ENCODE data around the gene TUBGCP2.

TUBGCP2 gene

DNA sequence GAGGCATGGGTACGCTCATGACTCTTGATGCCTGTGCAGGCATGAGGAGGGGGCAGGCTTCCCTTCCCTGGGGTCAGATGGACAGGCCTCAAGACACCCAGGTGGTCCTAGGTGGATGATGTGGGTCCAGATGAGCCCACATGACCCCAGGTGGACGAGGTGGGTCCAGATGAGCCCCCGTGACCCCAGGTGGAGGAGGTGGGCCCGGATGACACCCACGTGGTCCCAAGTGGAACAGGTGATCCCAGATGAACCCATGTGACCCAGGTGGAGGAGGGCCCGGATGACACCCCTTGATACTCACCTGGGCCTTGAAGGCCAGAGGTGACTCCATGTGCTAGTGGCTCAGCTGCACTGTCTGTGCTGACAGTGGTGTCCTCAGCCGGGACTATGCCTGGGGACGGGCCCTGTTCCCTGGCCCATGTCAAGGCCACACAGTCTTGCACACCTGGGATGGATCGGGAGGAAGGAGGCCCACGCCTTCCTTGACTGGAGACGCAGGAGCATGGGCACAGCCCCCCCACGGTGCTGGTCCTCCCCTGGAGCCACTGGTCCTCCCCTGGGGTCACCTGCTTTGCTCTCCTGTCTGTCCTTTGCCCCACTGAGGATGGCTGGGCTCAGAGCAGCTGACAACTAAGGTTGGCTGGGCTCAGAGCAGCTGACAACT lies 41.7 kb upstream of the TUBGCP2 start:
- no peaks in the 10 kb centered on the region for H3K9me3 ChIP-seq
- no peak for DNase-seq (ENCODE audit: low spot score in 2 of 2)
- in situ Hi-C loops (cut with MboI; ENCODE audit: low sequenced_read_pairs), result no loop called here
- no peaks in the 10 kb centered on the region for H3K27me3 ChIP-seq (ENCODE audit: low read depth)
- peaks cover under 1% of the 10 kb centered on the region for H3K36me3 ChIP-seq (replicated peaks)
- H3K4me1 ChIP-seq, result no peaks in the 10 kb centered on the region
- no peak overlapping the region for H3K4me3 ChIP-seq

DNA sequence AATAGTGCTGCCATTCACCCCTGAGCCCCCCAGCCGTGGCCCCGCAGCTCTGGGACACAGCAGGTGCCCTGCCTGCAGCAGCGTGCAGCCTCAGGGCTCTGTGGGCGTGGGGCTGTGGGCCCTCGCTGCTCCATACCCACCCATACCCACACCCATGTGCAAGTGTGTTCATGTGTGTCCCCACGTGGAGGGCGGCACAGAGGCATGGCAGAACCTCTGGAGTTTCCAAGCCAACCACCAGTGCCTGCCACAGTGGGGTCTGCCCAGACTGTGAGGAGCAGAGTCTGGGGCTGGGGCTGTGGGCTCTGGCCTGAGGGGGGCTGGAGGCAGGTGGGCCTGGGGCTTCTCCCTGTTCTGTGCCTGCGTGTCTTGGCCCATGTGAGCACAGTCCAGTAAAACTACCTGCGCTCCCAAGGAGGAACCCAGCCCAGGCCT lies 40.9 kb upstream of the TUBGCP2 start:
- in situ Hi-C loops (cut with MboI; ENCODE audit: low sequenced_read_pairs), result no loop called here

DNA sequence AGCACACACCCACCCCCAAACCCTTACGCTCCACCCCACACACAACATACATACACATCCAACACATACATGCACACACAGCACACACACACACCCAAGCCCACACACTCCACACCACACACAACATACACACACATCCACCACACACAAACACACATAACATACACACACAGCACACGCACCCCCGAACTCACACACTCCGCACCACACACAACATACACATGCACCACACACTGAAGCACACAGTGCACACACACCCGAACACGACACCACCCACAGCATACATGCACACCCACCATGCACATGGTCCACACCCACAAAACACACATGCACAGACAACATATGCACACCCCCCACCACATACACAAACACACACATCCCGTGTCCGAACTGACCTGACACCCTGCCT lies 40.5 kb upstream of the TUBGCP2 start:
- DNase-seq (ENCODE audit: low spot score in 2 of 2), result no peak
- Histone ChIP-seq H3K4me1 (no peaks in the 10 kb centered on the region), H3K4me3 (no peak overlapping the region), H3K27me3 (ENCODE audit: low read depth) (no peaks in the 10 kb centered on the region), H3K36me3 (replicated peaks) (no peaks in the 10 kb centered on the region), H3K9me3 (no peaks in the 10 kb centered on the region; the same call in 1 of the 2 replicates)
- in situ Hi-C loops (cut with MboI; ENCODE audit: low sequenced_read_pairs), result no loop called here

More for the DNA sequence above, 40.9 kb upstream of the TUBGCP2 start:
- no peak for DNase-seq (ENCODE audit: low spot score in 2 of 2)
- H3K27me3 ChIP-seq (ENCODE audit: low read depth), result no peaks in the 10 kb centered on the region
- no peaks in the 10 kb centered on the region for H3K36me3 ChIP-seq (replicated peaks)
- no peaks in the 10 kb centered on the region for H3K4me1 ChIP-seq
- H3K9me3 ChIP-seq, result no peaks in the 10 kb centered on the region; the same call in 1 of the 2 replicates
- no peak overlapping the region for H3K4me3 ChIP-seq

DNA sequence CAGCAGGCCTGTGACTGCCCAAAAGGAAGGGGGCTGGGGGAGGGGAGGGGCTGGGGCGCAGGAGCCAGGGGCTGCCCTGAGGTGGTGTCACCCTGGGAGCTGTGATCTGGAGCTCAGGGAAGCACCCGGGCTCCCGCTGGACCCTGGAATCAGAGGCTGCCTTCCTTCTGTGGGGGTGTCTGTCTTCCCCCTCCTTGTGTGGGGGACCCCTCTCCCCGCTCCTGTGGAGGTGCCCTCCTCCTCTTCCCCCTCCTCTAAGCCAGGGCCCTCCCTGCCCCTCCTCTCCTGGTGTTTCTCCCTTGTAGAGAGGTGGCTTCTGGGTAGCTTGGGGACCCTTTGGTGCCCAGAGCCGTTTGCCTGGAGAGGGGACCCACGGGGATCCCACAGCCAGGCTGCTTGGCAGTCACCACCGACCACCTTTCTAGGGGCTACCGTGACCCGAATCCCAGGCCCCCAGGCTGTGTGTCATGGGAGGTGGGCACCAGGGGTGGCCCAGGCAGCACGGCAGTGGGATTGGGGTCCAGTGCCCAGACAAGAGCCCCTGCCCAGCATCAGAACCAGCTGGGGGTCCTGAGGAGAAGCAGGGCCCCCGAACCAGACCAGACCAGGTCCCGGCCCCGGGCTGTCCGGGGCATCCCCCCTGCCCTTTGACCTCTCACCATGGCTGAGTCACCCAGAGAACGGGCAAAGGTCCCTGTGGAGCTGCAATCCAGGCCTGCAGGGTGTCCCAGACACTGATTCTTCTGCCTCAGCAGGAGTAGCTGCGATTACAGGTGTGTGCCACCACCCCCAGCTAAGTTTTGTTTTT lies 39.2 kb upstream of the TUBGCP2 start:
- Histone ChIP-seq H3K4me3 (no peak overlapping the region), H3K9me3 (no peaks in the 10 kb centered on the region; the same call in 1 of the 2 replicates), H3K4me1 (no peaks in the 10 kb centered on the region), H3K36me3 (replicated peaks) (no peaks in the 10 kb centered on the region), H3K27me3 (ENCODE audit: low read depth) (no peaks in the 10 kb centered on the region)
- DNase-seq (ENCODE audit: low spot score in 2 of 2), result no peak
- in situ Hi-C loops (cut with MboI; ENCODE audit: low sequenced_read_pairs), result no loop called here

DNA sequence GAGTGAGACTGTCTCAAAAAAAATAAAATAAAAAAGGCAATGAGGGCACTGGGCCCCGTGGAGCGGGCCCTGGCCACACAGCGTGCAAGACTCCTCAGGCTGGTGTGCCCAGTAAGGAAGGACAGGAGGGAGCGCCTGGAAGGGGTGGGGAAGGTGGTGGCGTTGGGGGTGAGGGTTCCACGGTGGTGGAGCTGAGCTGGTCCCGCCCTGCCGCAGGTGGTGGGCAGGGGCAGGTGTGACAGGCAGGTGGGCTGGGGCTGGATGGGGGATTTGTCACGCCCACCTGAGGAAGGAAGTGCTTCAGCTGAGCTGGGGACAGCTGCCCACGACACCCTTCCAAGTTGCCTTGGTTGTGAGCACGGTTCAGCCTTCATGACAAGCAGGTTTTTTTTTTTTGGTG lies 37.7 kb upstream of the TUBGCP2 start:
- H3K36me3 ChIP-seq (replicated peaks), result no peaks in the 10 kb centered on the region
- no peaks in the 10 kb centered on the region for H3K27me3 ChIP-seq (ENCODE audit: low read depth)
- H3K4me1 ChIP-seq, result no peaks in the 10 kb centered on the region
- no peak for DNase-seq (ENCODE audit: low spot score in 2 of 2)
- in situ Hi-C loops (cut with MboI; ENCODE audit: low sequenced_read_pairs), result no loop called here
- H3K9me3 ChIP-seq, result no peaks in the 10 kb centered on the region; the same call in 1 of the 2 replicates
- no peak overlapping the region for H3K4me3 ChIP-seq

DNA sequence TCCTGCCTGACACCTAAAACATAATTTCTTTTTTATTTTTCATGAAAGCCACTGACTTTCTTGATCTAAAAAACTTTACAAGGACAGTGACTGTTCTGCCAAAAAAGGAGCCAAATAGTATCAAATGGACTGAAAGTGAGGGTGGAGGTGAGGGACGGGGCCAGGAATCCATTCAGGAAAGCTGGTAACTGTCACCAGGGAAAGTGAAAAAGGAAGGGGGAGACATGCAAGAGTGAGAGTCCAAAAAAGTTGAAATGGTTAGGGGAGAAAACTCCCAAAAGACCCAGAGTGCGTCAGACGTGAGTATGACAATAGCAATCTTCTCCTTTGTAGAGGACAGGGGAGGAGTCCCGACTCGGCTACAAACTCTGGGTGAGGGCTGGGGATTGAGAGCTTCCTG lies 35.6 kb upstream of the TUBGCP2 start:
- no peaks in the 10 kb centered on the region for H3K27me3 ChIP-seq (ENCODE audit: low read depth)

DNA sequence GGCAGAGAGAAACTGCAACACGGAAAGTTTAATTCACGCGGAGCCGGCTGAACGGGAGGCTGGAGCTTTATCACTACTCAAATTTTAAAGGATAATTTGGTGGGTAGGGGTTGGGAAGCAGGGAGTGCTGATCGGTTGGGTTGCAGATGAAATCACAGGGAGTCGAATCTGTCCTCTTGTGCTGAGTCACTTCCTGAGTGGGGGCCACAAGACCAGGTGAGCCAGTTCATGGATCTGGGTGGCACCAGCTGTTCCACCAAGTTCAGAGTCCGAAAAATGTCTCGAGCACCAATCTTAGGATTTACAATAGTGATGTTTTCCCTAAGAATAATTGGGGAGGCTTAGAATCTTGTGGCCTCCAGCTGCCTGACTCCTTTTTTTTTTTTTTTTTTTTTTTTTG lies 34.9 kb upstream of the TUBGCP2 start:
- Histone ChIP-seq H3K27me3 (ENCODE audit: low read depth) (no peaks in the 10 kb centered on the region), H3K36me3 (replicated peaks) (no peaks in the 10 kb centered on the region), H3K9me3 (no peaks in the 10 kb centered on the region; the same call in 1 of the 2 replicates), H3K4me1 (no peaks in the 10 kb centered on the region), H3K4me3 (no peak overlapping the region)
- in situ Hi-C loops (cut with MboI; ENCODE audit: low sequenced_read_pairs), result no loop called here
- no peak for DNase-seq (ENCODE audit: low spot score in 2 of 2)

More for the DNA sequence above, 35.6 kb upstream of the TUBGCP2 start:
- no peak for DNase-seq (ENCODE audit: low spot score in 2 of 2)
- Histone ChIP-seq H3K4me1 (no peaks in the 10 kb centered on the region), H3K9me3 (no peaks in the 10 kb centered on the region; the same call in 1 of the 2 replicates), H3K36me3 (replicated peaks) (no peaks in the 10 kb centered on the region), H3K4me3 (no peak overlapping the region)
- in situ Hi-C loops (cut with MboI; ENCODE audit: low sequenced_read_pairs), result no loop called here

DNA sequence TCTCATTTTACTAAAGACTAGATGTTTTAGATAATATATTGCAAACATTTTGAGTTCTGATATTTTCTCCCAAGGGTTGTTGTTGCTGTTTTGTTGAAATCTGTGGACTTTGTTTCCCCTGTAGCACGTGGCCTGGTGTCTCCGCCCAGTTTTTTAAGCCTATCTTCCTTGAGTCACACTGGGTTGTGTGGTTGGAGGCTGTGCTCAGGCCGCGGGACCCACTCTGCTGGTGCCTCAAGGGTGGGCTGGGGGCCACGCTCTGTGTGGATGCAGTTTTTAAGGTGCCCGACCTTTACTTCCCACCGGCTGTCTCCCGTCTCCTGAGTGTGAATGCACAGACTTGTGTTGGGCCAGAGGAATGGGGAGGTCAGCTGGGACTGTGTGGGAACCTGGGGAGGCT lies 34.3 kb upstream of the TUBGCP2 start:
- Histone ChIP-seq H3K4me3 (no peak overlapping the region), H3K4me1 (no peaks in the 10 kb centered on the region), H3K9me3 (no peaks in the 10 kb centered on the region; the same call in 1 of the 2 replicates), H3K36me3 (replicated peaks) (no peaks in the 10 kb centered on the region), H3K27me3 (ENCODE audit: low read depth) (no peaks in the 10 kb centered on the region)
- in situ Hi-C loops (cut with MboI; ENCODE audit: low sequenced_read_pairs), result no loop called here
- no peak for DNase-seq (ENCODE audit: low spot score in 2 of 2)

DNA sequence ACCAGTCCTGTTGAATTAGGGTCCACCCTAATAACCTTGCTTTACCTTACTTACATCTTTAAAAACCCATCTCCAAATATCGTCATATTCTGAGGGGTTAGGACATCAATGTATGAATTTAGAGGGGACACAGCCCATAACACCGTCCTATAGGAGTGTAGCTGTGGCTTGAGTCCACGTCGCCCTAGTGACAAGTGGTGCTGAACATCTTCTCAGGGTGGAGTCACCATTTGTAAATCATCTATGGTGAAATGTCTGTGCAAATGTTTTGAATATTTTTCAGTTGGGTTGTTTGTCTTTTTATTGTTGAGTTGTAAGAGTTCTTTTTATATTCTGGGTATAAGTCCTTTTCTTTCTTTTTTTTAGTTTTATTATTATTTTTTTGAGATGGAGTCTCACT lies 33.3 kb upstream of the TUBGCP2 start:
- H3K36me3 ChIP-seq (replicated peaks), result no peaks in the 10 kb centered on the region
- H3K4me3 ChIP-seq, result no peak overlapping the region
- no peaks in the 10 kb centered on the region; the same call in 1 of the 2 replicates for H3K9me3 ChIP-seq
- in situ Hi-C loops (cut with MboI; ENCODE audit: low sequenced_read_pairs), result no loop called here
- H3K27me3 ChIP-seq (ENCODE audit: low read depth), result peaks cover 5% of the 10 kb centered on the region
- H3K4me1 ChIP-seq, result no peaks in the 10 kb centered on the region
- DNase-seq (ENCODE audit: low spot score in 2 of 2), result no peak

DNA sequence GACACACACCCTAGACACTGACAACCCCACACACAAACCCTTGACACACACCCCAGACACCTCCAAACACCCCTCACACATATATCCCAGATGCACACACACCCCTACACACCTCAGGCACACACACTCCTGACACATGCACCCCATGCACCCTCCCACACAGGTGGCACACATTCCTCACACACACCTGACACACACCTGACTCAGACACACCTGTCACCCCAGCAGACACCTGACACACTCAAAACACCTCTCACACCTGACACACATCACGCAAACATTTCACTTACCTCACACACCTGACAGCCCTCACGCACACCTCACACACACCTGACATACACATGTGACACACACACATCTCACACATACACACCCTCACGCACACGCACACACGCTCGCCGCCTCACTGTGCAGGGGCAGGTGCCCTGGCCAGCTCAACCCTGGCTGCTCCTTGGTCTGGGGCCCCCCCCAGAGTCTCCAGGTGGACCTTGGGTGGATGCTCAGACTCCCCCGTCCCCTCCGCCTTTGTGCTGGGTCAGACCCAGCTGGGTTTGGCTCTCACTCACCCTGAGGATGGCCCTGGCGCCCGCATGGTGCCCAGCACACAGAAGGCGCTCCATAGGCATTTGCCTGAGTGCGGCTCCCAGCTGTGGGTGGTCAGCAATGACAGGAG lies 31.2 kb upstream of the TUBGCP2 start:
- H3K36me3 ChIP-seq (replicated peaks), result no peaks in the 10 kb centered on the region
- in situ Hi-C loops (cut with MboI; ENCODE audit: low sequenced_read_pairs), result no loop called here

DNA sequence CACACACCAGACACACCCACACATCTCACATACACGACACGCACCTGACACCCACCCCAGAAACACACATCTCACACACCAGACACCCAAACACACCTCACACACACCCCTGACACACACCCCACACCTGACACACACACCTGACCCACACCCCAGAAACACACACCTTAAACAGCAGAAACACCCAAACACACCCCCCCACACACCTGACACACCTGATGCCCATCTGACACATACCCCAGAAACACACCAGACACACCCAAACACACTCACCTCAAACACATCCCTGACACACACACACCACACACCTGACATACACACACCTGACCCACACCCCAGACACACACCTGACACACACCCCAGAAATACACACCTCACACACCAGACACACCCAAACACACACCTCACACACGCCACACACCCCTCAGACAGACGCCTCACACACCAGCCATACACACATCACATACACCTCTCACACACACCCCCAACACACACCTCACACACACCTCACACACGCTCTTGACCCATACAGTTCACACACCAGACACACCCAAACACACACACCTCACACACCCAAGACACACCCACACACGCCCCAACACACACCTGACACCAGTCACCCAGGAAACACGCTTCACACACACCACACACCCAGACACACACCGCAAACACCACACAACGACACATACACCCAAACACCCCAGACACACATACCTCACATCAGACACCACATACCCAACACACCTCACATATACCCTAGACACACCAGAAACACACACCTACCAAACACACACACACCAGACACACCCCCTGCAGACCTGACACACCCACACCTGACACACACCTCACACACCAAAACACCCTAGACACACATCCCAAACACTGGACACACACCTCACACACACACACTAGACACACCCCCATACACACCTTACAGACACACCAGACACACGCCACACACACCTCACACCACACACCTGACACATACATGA lies 29.7 kb upstream of the TUBGCP2 start:
- no peak overlapping the region for H3K4me3 ChIP-seq
- in situ Hi-C loops (cut with MboI; ENCODE audit: low sequenced_read_pairs), result no loop called here
- H3K36me3 ChIP-seq (replicated peaks), result no peaks in the 10 kb centered on the region
- H3K9me3 ChIP-seq, result no peaks in the 10 kb centered on the region
- DNase-seq (ENCODE audit: low spot score in 2 of 2), result no peak
- H3K27me3 ChIP-seq (ENCODE audit: low read depth), result peaks cover 30% of the 10 kb centered on the region
- H3K4me1 ChIP-seq, result no peaks in the 10 kb centered on the region; the same call in 1 of the 2 replicates

More for the DNA sequence above, 31.2 kb upstream of the TUBGCP2 start:
- Histone ChIP-seq H3K4me1 (no peaks in the 10 kb centered on the region; the same call in 1 of the 2 replicates), H3K9me3 (no peaks in the 10 kb centered on the region), H3K4me3 (no peak overlapping the region), H3K27me3 (ENCODE audit: low read depth) (peaks cover 26% of the 10 kb centered on the region)
- no peak for DNase-seq (ENCODE audit: low spot score in 2 of 2)

DNA sequence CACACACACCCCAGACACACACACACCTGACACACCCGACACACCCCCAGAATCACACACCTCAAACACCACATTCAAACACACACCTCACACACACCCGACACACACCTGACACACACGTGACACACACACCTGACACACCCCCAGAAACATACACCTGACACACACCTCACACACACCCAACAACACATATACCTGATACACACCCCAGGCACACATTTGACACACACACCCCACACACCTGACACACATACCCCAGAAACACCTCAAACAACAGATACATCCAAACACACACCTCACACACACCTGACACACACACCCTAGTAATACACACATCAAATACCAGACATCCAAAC lies 28.7 kb upstream of the TUBGCP2 start:
- in situ Hi-C loops (cut with MboI; ENCODE audit: low sequenced_read_pairs), result no loop called here
- Histone ChIP-seq H3K9me3 (no peaks in the 10 kb centered on the region), H3K4me3 (no peak overlapping the region), H3K27me3 (ENCODE audit: low read depth) (peaks cover 35% of the 10 kb centered on the region), H3K4me1 (no peaks in the 10 kb centered on the region; the same call in 1 of the 2 replicates), H3K36me3 (replicated peaks) (no peaks in the 10 kb centered on the region)
- DNase-seq (ENCODE audit: low spot score in 2 of 2), result no peak

Data from HAP-1 (cell line).